Myocyte (in vitro differentiated cells): ENCODE results near the gene FAM117B. TPM values are rescaled to one million over a fixed set of nuclear protein-coding genes. Genes with fewer than 3 reads are reported as not detected.
"Not testable (repeated sequence)": the region's sequence is repeated elsewhere in the genome, so short reads cannot be mapped to it uniquely, and the experiment has no call there.

ENCODE experiments used
- DNase-seq: peaks from one replicate; pipeline ENCODE4 v3.0.0-alpha.2; 2012; ENCODE audit warnings: low read depth
- total RNA-seq: library from RNA; depleted of rRNA; stranded (reverse); fragments of >200 nt; gene quantifications from 2 replicates; pipeline ENCODE4 v1.2.3, GENCODE V29; 2014

Gene FAM117B
- total RNA-seq, 1 donor from 2014 or later: 1.3 TPM

GRCh38 chr2:202700075-202700901 is 65.5 kb downstream of the FAM117B start:
- DNase-seq: no peak

- DNase-seq: no peak
These were observed 68.3 kb downstream of the FAM117B start for GRCh38 chr2:202703091-202703490.

- no peak for DNase-seq
These were observed 69.5 kb downstream of the FAM117B start for GRCh38 chr2:202704248-202704647.

- no peak for DNase-seq
These were observed 70.8 kb downstream of the FAM117B start for GRCh38 chr2:202705446-202706020.

- DNase-seq: not testable (repeated sequence)
These were observed 80.5 kb downstream of the FAM117B start for GRCh38 chr2:202714971-202715935.

- no peak for DNase-seq
These were observed 81.4 kb downstream of the FAM117B start for GRCh38 chr2:202716114-202716718.

- DNase-seq: no peak
These were observed 82.3 kb downstream of the FAM117B start for GRCh38 chr2:202716953-202717597.

DNA sequence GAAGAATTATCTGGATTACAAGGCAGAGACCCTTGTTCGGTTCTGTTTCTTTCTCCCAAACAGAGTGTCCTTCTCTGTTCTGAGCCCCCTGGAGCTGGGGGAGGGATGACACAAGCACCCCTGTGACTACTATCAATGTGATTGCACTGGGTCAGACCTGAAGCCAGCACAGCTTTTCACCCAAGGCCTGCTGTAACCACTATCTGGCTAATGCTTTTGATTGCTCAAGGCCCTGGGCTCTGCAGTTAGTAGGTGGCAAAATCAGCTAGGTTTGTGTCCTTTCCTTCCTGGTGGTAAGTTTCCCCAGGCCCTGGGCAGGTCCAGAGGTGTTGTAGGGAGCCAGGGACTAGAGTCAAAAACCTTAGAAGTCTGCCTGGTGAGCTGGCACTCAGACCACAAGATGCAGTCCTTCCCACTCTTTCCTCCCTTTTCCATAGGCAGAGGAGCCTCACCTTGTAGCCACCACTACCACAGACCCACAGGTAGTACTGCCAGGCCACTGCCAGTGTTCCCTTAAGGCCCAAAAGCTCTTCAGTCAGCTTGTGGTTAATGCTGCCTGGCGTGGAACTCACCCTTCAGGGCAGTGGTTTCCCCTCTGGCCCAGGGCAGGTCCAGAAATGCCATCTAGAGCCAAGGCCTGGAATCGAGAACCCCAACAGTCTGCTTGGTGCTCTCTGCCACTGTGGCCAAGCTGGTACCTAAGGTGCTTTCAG is 83.0 kb downstream of the FAM117B start:
- no peak for DNase-seq

GRCh38 chr2:202718614-202719013 is 83.8 kb downstream of the FAM117B start:
- DNase-seq: peak; percentile 34

DNA sequence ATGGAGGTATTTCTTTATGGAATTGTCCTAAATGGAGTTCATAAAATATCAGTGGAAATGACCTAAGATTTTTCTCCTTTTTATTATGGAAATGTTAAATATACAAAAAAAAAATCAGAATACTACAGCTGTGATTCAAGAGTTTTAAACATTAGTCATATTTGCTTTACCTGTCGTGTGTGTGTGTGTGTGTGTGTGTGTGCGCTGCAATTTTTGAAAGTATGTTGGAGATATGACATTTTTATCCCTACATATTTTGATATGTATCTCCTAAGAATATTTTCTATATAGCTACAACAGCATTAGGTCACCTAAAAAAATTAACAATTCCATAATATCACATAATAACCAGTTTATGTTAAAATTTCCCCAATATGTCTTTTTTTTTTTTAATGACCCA is 85.5 kb downstream of the FAM117B start:
- DNase-seq: no peak

DNA sequence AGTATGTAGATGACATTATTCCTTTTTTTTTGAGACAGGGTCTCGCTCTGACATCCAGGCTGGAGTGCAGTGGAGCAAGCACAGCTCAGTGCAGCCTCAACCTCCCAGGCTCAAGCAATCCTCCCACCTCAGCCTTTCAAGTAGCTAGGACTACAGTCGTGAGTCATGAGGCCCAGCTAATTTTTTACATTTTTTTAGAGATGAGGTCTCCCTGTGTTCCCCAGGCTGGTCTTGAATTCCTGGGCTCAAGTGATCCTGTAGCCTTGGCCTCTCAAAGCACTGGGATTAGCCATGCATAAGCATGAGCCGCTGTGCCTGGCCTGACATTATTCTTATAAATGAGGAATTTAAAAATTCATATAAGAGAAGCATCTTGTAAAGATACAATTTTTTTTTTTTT is 86.9 kb downstream of the FAM117B start:
- peak; percentile 3 for DNase-seq

GRCh38 chr2:202723746-202724145 is 89.0 kb downstream of the FAM117B start:
- DNase-seq: no peak

DNA sequence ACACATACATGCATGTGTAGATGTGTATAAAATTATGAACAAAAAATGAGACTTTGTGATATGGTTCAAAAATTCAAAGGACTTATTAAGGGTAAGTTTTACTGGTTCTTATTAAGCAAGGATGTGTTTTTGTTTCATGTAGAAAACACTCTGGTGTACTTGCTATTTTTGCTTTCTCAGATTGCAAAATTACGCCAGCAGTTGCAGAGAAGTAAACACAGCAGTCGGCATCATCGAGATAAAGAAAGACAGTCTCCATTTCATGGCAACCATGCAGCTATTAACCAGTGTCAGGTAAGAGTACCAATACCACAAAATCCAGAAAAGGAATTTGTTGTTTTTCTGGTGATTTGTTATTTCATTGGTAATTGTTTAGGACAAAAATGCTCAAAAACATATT is 91.3 kb downstream of the FAM117B start:
- no peak for DNase-seq

DNA sequence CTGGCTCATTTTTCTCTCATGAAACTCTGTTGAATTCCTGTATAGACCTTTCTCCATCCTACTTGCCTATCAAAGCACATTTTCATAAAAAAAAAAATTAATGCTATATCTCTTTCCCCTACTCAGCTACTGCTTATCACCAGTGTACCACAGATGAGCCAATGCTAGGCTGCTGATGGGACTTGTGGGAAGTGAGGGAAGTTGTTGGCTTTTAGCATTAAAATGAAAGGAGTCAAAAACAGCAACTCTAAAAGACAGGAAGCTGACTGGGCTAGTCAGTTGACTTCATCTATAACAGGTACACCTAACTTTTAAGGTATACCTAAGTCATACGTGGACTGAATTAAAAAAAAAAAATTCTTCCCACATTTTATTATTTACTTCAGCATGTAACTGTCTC is 102.1 kb downstream of the FAM117B start:
- no peak for DNase-seq

DNA sequence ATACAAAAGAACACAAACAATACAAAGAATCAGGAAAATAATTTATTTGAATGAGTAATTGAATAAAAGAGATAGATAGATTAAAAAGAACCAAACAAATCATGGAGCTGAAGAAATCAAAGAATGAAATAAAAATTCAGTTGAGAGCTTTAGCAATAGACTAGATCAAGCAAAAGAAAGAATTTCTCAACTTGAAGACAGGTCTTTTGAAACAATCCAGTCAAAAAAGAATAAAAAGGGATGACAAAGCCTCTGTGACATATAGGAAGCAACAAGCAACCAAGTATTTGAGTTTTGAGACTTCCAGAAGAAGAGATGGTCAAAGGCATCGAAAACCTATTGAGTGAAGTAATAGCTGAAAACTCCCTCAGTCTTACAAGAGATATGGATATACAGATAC is 108.8 kb downstream of the FAM117B start:
- DNase-seq: no peak

DNA sequence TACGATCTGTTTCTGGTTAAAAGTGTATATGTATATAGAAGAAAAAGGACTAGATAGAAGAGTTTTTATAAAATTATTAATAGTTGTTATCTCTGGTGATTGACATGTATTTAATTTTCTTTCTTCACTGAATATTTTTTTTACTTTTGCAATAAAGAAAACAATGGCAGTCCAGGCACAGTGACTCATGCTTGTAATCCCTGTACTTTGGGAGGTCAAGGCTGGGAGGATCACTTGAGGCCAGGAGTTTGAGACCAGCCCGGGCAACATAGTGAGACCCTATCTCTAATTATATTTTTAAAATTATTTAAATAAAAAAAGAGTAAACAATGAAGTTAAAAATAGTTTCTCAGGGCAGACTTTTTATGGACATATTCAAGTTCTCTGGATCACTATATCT is 114.7 kb downstream of the FAM117B start:
- no peak for DNase-seq

- DNase-seq: no peak
These were observed 116.1 kb downstream of the FAM117B start for GRCh38 chr2:202750763-202751427.

DNA sequence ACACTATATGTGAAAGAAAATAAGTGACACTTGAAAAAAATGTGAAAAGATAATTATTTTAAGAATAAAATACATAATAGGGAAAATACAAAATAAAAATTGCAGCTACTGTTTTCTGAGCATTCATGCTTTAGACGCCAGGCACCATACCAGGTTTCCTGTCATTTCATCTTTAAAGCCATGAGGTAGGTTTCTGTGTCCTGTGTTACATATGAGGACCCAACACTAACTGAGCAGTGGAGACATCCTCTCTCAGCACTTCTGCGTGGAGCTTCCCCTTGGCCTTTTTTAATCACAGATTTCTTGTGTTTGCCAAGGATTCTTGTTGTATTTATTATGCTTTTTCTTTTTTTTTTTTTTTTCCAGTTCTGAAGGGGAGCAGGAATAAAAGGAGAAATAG is 117.3 kb downstream of the FAM117B start:
- no peak for DNase-seq

DNA sequence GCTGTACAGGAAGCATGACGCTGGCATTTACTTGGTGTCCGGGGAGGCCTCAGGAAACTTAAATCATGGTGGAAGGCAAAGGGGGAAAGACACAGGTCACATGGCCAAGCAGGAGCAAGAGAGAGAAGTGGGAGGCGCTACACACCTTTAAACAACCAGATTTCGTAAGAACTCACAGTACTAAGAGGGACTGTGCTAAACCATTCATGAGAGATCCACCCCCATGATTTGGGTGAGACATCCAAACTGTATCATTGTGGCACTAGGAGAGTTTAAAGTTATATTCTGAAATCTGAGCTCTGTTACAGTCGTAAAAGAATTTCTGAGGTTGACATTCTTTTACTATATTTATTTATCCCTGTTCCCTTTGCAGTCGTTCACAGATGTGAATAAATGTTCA is 120.2 kb downstream of the FAM117B start:
- DNase-seq: no peak

DNA sequence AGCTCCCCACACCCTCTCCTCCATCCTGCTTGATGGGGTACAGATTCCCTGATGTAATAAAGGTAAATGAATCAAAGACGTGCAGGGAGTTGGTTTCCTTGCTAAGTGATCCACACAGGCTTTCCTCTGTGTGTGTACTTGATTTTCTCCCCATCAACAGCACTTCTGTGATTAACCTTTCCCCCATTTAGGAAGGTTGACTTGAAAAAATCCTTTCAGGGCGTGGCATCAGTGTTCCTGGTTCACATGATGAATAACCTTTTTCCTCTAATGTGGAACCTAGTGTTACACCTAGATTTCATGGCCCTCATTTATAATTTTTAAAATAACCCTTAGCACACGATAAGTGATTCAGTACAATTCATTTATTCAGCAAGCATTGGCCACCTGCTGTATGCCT is 121.8 kb downstream of the FAM117B start:
- DNase-seq: no peak
